Gastroesophageal sphincter (tissue), 3 donors: ENCODE results near the gene TRIOBP.

Experiments used
- CTCF ChIP-seq, 4 experiments: fragments of 200-600 bp in 2 of 4; fragments of 450-650 bp in 2 of 4; sonication (generic) in 1 of 4; IDR thresholded peaks; one replicate each; pipeline ENCODE4 v1.5.1; 2017 to 2019; ENCODE audit warnings: antibody characterized with exemption in 4 of 4, mild to moderate bottlenecking in 2 of 4, moderate library complexity in 2 of 4
- POLR2A ChIP-seq, 2 donors: fragments of 450-650 bp; IDR thresholded peaks; one replicate each; pipeline ENCODE4 v1.6.1; 2017; ENCODE audit warnings: antibody characterized with exemption in 2 of 2, mild to moderate bottlenecking in 2 of 2, moderate library complexity in 1 of 2
- POLR2AphosphoS5 ChIP-seq: sonication (generic); formaldehyde crosslinking; IDR thresholded peaks from one replicate; pipeline ENCODE4 v1.6.1; 2017; ENCODE audit warnings: antibody characterized with exemption

- no peak for TF ChIP-seq CTCF (IDR thresholded peaks at IDR 0.05)
- TF ChIP-seq POLR2A (IDR thresholded peaks at IDR 0.05) = no peak
- no peak for TF ChIP-seq POLR2AphosphoS5
These were observed 66.8 kb downstream of the TRIOBP start for GRCh38 chr22:37763652-37764051.
